ENCODE measurements around the gene RPS25.

GRCh38 chr11:119023741-119024140 lies 5.6 kb upstream of the RPS25 start:
- no peak for TF ChIP-seq POLR2AphosphoS5 (IDR thresholded peaks at IDR 0.05; ENCODE audit: low read depth, low read length)
- no peak for TF ChIP-seq SIN3A (IDR thresholded peaks at IDR 0.05; ENCODE audit: borderline replicate concordance, insufficient read depth, low read length)
- TF ChIP-seq TAF1 (IDR thresholded peaks at IDR 0.05; ENCODE audit: borderline replicate concordance, insufficient read depth, low read length) = no peak

Data from PFSK-1 (cell line).